ENCODE measurements around the gene MRPS18B.

DNA sequence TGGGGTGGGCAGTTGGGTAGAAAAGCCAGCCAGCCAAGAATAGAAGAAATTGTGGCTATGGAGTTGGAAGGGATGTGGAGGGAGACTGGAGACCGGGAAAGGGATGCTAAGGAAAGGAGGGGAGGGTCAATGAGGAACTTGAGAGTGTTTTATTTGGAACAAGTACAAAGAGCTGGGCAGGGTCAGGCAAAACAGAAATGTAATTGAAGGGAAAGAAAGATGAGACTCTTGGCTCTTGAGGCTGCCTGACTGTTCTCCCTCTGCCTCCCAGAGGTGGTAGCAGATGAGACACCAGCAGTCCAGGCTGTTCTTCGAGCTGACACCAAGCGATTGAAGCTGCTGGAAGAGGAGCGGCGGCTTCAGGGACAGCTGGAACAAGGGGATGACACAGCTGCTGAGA lies 33.7 kb upstream of the MRPS18B start:
- TF ChIP-seq POLR2A (IDR thresholded peaks at IDR 0.05): no peak
- TF ChIP-seq, protein P1, sequence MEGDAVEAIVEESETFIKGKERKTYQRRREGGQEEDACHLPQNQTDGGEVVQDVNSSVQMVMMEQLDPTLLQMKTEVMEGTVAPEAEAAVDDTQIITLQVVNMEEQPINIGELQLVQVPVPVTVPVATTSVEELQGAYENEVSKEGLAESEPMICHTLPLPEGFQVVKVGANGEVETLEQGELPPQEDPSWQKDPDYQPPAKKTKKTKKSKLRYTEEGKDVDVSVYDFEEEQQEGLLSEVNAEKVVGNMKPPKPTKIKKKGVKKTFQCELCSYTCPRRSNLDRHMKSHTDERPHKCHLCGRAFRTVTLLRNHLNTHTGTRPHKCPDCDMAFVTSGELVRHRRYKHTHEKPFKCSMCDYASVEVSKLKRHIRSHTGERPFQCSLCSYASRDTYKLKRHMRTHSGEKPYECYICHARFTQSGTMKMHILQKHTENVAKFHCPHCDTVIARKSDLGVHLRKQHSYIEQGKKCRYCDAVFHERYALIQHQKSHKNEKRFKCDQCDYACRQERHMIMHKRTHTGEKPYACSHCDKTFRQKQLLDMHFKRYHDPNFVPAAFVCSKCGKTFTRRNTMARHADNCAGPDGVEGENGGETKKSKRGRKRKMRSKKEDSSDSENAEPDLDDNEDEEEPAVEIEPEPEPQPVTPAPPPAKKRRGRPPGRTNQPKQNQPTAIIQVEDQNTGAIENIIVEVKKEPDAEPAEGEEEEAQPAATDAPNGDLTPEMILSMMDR (IDR thresholded peaks at IDR 0.05): no peak

Data from gastroesophageal sphincter (tissue), 3 donors.